Fibroblast of peridontal ligament (primary cell): ENCODE results near the gene GRIK3.

ENCODE experiments used
- DNase-seq: peaks from one replicate; pipeline ENCODE4 v3.0.0-alpha.2; 2010; ENCODE audit errors: extremely low read depth

GRIK3 gene

DNA sequence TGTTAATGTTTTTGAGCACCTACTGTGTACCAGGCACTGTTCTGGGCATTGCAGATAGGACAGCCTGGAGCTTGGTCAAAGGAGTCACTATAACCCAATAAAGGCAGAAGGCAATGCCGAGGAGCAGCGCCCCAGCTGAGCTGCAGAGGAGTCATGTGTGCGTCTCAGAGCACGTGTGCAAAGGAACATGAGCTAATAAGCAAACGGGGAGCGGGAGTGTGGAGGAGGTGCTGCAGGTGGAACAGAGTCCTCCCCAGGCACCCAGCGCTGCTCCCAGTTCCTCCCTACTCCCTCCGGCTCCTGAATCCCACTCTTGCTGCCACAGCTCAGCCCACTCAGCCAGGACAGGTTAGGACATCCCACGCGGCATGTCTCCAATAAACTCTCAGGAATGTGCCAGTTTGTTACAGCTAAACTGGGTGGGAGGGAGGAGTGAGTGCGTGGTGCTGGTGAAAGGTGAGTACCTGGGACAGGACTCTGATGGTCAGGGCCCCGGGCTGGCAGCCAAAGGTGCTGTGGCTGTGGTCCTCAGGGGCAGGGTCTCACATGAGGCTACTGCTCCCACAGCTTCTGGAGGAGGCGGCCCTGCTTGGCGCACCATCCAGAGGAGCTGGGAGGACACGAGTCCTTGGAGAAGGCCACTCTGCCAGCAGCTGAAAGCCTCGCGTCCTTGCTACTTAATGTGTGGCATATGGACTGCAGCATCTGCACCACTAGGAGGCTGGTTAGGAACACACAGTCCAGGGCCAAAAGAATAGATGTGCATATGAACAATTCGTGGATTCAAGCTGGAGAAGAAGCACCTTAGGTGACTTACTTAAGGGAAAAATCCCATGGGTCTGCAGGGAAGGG is 52.3 kb downstream of the GRIK3 start:
- DNase-seq: no peak

DNA sequence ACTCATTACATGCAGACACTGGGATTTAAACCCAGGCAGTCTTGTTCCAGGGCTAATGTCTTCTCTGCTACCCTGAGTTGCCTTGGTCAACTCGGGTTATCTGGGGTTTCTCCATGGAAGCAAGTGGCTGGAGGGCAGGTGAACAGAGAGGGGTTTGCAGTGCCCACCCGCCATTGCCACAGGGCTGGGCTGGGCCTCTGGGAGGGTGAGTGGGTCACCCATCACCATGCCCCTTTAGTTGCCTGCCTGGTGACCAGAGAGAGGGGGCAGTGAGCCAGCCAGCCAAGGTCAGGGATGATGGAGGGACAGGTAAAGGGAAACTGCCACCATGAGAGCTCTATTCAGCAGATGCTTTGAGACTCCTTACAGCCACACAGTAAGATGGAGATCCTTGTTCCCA is 53.2 kb downstream of the GRIK3 start:
- no peak for DNase-seq

DNA sequence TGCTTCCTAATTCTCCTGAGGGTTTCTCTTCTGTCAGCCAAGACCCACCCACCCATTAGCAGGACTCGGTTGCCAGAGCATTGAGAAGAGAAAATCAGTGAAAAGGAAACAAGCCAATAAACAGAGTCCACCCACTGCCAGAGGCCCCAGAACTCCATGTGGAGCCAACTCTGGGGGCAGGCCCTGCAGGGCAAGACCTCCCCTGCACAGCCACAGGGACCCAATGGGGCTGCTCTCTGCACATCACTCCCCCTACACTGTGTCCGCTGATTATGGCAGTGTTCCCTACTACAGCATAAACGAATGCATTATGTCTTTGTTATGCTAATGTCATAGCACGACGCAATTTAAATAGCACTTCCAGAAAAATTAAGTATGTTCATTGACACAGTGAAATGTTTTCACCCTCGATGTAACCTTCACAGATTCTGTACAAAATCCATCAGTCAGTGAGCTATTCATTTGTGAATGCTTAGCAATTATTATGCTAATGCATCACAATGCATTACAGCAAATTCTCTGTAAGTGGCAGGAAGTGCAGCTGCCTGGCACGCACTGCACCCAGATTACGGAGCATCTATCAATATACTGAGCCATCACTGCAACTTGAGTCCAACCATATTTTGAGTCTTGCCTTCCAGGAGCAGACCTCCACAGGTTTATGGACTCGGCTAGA is 56.4 kb downstream of the GRIK3 start:
- no peak for DNase-seq

DNA sequence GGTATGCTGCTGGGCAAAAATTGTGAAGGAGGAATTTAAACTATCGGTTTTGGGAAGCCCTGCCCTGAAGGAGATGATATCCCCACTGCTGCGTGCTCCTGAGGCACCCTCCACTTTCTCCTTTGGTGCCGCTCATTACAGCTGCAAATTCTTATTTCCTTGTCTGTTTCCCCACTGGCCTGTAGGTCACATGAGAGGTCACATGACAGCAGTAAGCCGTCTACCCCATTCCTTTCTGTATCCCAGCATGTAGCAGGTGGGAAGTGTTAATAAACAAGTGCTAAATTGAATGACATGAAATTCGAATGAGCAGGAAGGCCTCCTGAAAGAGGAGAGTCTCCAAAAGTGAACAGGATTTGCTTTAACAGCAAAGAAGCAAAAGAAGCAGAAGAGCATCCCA is 58.7 kb downstream of the GRIK3 start:
- DNase-seq: no peak

- DNase-seq: no peak
Measured at GRCh38 chr1:36973056-36973455, 61.3 kb downstream of the GRIK3 start.

- no peak for DNase-seq
Measured at GRCh38 chr1:36971852-36972618, 62.3 kb downstream of the GRIK3 start.

DNA sequence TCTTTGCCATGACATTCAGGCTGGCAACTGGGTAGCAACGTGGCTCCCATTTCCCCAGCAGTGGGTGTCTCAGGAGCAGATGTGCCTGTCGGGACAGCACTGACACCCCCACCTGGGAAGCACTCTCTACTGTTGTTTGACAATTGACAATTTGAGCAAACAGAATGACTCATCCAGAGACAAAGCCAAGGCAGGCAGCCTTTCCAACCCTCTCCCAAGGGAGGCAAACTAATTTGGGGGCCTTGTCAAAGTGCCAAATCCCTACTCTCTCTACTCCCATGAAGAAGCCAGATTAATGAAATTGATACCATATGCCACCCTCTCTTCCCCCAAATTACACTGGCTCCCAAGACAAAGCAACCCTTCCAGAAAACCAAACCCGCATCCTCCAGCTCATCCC is 65.6 kb downstream of the GRIK3 start:
- no peak for DNase-seq

GRCh38 chr1:36966242-36966641 is 68.1 kb downstream of the GRIK3 start:
- DNase-seq: no peak

DNA sequence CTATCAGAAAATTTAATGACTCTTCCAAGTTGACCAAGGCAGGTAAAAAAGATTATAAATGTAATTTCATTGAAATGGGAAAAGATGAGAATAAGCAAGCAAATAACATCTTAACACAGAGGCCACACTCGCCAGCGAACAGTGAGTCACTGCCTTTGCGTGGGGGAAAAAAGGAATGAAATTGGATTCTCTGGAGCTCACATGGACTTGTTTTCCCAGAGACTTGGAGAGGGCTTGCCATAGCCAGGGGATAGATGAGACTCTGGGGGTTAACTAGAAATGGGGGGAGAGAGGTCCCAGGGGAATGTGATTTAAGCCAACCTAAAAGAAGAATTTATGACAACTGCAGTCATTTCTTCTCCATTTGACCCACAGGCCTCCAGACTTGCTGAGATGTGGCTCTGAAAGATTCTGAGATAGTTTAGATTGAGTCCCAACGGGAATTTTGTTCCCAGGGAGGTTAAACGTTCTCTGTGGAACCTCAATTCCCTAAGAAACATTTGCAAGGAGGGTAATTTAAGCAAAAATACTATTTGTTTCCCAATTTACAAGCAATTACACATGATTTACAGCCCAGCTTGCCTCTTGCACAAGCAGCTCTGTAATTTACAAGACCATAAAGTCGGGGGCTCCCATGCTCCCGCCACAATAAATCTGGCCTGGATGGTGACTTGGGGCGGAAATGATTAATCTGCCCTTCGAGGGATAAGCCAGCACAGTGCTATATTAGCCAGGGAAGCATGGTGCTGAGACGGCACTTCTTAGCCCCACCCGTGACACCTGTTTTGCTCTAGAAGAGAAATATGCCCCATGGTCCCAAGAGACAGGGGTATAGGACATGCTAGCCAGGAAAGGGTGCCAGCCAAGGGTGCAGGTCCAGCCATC is 68.8 kb downstream of the GRIK3 start:
- no peak for DNase-seq

DNA sequence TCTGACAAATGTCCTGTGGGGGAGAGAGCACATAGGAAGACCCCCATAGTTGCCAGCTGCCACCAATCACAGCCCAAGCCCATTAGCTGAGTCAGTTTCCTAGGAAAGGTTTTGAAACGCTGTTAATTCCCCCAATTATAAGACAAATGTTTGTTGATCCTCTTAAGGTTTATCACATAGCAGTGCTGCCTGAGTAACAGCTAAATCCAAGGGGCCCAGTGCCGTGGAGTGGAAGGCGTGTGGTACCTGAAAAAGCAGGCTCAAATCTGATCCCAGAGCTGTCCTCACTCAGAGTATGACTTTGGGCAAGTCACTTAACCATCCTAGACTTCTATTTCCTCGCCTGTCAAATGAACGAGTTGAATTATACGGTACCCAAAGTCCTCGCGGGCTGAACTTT is 69.5 kb downstream of the GRIK3 start:
- DNase-seq: no peak

- no peak for DNase-seq
Measured at GRCh38 chr1:36963006-36963405, 71.3 kb downstream of the GRIK3 start.

DNA sequence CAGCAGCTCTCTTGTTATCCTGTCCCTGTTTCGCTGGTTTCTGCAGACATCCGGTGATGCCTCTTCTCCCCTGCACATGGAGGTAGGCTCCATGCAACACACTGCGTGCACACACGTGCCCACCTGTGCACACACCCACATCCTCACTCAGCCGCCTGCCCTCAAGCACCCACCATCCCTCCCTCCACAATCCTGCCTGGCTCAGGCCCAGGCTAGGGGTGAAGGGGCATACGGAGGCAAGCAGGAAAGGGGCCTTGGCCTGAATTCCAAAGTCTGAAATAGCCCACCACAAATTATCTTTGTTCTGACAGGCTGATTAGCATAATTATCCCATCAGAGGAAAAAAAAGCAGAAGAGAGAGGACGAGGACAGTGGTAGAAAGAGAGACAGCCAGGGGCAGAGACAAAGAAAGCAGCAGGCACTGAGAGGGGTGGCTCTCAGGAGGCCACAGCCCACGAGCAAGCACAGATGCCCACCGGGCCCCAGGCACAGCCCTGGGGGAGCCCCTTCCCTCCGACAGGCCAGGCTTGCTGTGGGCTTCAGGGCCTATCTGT is 73.2 kb downstream of the GRIK3 start:
- DNase-seq: no peak

GRCh38 chr1:36956570-36956969 is 77.7 kb downstream of the GRIK3 start:
- DNase-seq: no peak

- no peak for DNase-seq
Measured at GRCh38 chr1:36955016-36955415, 79.3 kb downstream of the GRIK3 start.

GRCh38 chr1:36953061-36953460 is 81.3 kb downstream of the GRIK3 start:
- no peak for DNase-seq

- no peak for DNase-seq
Measured at GRCh38 chr1:36951761-36952160, 82.6 kb downstream of the GRIK3 start.

GRCh38 chr1:36951292-36951750 is 83.0 kb downstream of the GRIK3 start:
- no peak for DNase-seq

DNA sequence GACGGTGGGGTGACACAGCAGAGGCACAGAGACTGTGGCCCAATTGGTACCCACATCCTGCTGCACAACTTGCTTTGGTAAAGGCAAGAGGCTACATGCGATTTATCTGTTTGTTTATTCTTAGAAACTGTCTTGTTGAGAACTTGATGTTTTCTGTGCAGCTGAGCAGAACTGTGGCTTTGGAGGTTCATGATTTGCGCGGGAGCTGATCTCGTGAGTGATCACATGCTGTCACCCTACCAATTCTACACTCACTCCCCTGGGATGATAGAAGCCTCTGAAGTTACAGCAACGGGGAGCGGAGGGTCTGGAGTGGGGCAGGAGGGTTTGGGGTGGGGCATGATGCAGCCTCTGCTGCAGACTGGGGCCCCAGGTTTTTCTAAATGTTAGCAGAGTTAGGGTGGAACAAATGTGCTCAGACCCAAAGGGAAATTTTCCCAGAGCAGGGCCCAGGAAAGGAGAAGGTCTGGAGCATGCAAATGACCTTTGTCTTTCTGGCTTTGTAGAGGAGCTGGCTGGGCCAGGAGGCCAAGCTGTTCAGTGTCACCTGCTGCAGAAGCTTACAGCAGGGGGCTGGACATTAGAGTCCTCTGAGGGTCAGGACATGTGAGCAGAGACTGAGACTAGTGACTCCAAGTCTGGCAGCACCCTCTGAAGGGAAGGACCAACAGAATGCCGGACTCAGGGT is 83.6 kb downstream of the GRIK3 start:
- no peak for DNase-seq

DNA sequence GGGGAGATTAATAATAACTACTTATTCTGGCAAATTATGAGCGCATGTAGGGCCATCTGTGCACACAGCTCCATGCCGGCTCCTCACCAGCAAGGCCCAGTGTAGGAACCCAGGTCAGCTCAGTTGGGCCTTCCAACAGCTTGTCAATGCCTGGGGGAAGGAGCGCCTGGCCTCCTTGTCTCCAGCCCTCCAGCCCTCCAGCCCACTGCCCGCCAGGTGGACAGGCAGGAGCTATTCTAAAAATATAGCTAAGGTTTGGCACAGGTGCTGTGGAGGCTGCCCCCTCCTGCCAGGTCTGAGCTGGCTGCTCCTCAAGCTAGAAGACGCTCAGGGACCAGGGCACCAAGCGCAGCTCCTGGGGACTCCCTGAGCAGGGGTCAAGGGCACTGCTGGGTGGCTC is 85.7 kb downstream of the GRIK3 start:
- no peak for DNase-seq

DNA sequence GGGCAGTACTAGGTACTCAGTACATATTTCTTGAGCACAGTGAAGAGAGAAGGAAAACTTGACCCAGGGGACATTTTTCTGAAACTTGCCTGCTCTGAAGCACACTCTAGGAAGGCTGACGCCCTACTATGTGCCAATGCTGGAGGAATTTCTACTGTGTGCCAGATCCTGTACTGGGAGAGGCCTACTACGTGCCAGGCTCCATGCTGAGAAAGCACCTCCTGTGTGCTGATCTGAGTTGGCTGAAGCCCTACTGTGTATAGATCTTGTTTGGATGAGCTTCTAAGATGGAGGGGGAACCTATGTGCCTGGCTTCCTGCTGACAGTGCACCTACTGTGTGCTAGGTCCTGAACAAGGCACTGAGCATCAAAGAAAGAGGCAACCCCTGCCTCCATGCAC is 86.2 kb downstream of the GRIK3 start:
- DNase-seq: no peak

- no peak for DNase-seq
Measured at GRCh38 chr1:36947384-36947783, 86.9 kb downstream of the GRIK3 start.
